ENCODE data around the gene CCNH.

Gene CCNH

GRCh38 chr5:87412630-87413342, at the start of gene CCNH:
Gene CCNH (minus strand): TSS chr5:87412930. CDS start chr5:87412794, 136 bp downstream.
- Histone ChIP-seq H3K4me3 (ENCODE audit: low read length) (peak within 1 kb of the TSS; percentile 98), H3K9ac (ENCODE audit: low read length) (peak within 1 kb of the TSS; percentile 97), H3K4me1 (ENCODE audit: control insufficient read depth, insufficient read depth, low read length) (peaks cover 36% of the 10 kb centered on the region), H3K9me3 (ENCODE audit: control insufficient read depth, low read length) (no peaks in the 10 kb centered on the region), H3K36me3 (ENCODE audit: control insufficient read depth, insufficient read depth, low read length, severe bottlenecking) (peaks cover 25% of the 10 kb centered on the region), H3K27me3 (replicated peaks; ENCODE audit: control insufficient read depth, insufficient read depth, low read length) (no peaks in the 10 kb centered on the region)
- DNase-seq (ENCODE audit: low read depth) = peak; percentile 100

GRCh38 chr5:87457706-87458105, 45.0 kb upstream of the CCNH start:
- no peaks in the 10 kb centered on the region for H3K27me3 ChIP-seq (replicated peaks; ENCODE audit: control insufficient read depth, insufficient read depth, low read length)
- H3K36me3 ChIP-seq (ENCODE audit: control insufficient read depth, insufficient read depth, low read length, severe bottlenecking) = no peaks in the 10 kb centered on the region
- H3K9me3 ChIP-seq (ENCODE audit: control insufficient read depth, low read length) = no peaks in the 10 kb centered on the region
- DNase-seq (ENCODE audit: low read depth) = no peak
- H3K4me1 ChIP-seq (ENCODE audit: control insufficient read depth, insufficient read depth, low read length) = no peaks in the 10 kb centered on the region
- H3K9ac ChIP-seq (ENCODE audit: low read length) = no peak overlapping the region
- no peak overlapping the region for H3K4me3 ChIP-seq (ENCODE audit: low read length)

GRCh38 chr5:87453801-87454200, 41.1 kb upstream of the CCNH start:
- H3K36me3 ChIP-seq (ENCODE audit: control insufficient read depth, insufficient read depth, low read length, severe bottlenecking) = no peaks in the 10 kb centered on the region
- no peaks in the 10 kb centered on the region for H3K27me3 ChIP-seq (replicated peaks; ENCODE audit: control insufficient read depth, insufficient read depth, low read length)
- H3K9me3 ChIP-seq (ENCODE audit: control insufficient read depth, low read length) = no peaks in the 10 kb centered on the region
- no peak overlapping the region for H3K4me3 ChIP-seq (ENCODE audit: low read length)
- no peak for DNase-seq (ENCODE audit: low read depth)
- H3K4me1 ChIP-seq (ENCODE audit: control insufficient read depth, insufficient read depth, low read length) = no peaks in the 10 kb centered on the region
- no peak overlapping the region for H3K9ac ChIP-seq (ENCODE audit: low read length)

GRCh38 chr5:87452837-87453236, 40.1 kb upstream of the CCNH start:
- no peak overlapping the region for H3K4me3 ChIP-seq (ENCODE audit: low read length)
- H3K27me3 ChIP-seq (replicated peaks; ENCODE audit: control insufficient read depth, insufficient read depth, low read length) = no peaks in the 10 kb centered on the region
- no peaks in the 10 kb centered on the region for H3K4me1 ChIP-seq (ENCODE audit: control insufficient read depth, insufficient read depth, low read length)
- H3K9ac ChIP-seq (ENCODE audit: low read length) = no peak overlapping the region
- H3K9me3 ChIP-seq (ENCODE audit: control insufficient read depth, low read length) = no peaks in the 10 kb centered on the region
- H3K36me3 ChIP-seq (ENCODE audit: control insufficient read depth, insufficient read depth, low read length, severe bottlenecking) = no peaks in the 10 kb centered on the region
- DNase-seq (ENCODE audit: low read depth) = no peak

GRCh38 chr5:87442419-87442818, 29.7 kb upstream of the CCNH start:
- Histone ChIP-seq H3K4me3 (ENCODE audit: low read length) (no peak overlapping the region), H3K9me3 (ENCODE audit: control insufficient read depth, low read length) (no peaks in the 10 kb centered on the region), H3K27me3 (replicated peaks; ENCODE audit: control insufficient read depth, insufficient read depth, low read length) (no peaks in the 10 kb centered on the region), H3K4me1 (ENCODE audit: control insufficient read depth, insufficient read depth, low read length) (no peaks in the 10 kb centered on the region), H3K9ac (ENCODE audit: low read length) (no peak overlapping the region), H3K36me3 (ENCODE audit: control insufficient read depth, insufficient read depth, low read length, severe bottlenecking) (no peaks in the 10 kb centered on the region)
- DNase-seq (ENCODE audit: low read depth) = no peak

- H3K4me3 ChIP-seq (ENCODE audit: low read length) = no peak overlapping the region
- H3K9ac ChIP-seq (ENCODE audit: low read length) = no peak overlapping the region
- H3K27me3 ChIP-seq (replicated peaks; ENCODE audit: control insufficient read depth, insufficient read depth, low read length) = no peaks in the 10 kb centered on the region
- DNase-seq (ENCODE audit: low read depth) = no peak
- H3K36me3 ChIP-seq (ENCODE audit: control insufficient read depth, insufficient read depth, low read length, severe bottlenecking) = no peaks in the 10 kb centered on the region
- H3K9me3 ChIP-seq (ENCODE audit: control insufficient read depth, low read length) = no peaks in the 10 kb centered on the region
- H3K4me1 ChIP-seq (ENCODE audit: control insufficient read depth, insufficient read depth, low read length) = no peaks in the 10 kb centered on the region
Measured at GRCh38 chr5:87438231-87438630, 25.5 kb upstream of the CCNH start.

GRCh38 chr5:87437724-87438123, 25.0 kb upstream of the CCNH start:
- H3K9me3 ChIP-seq (ENCODE audit: control insufficient read depth, low read length) = no peaks in the 10 kb centered on the region
- no peak overlapping the region for H3K9ac ChIP-seq (ENCODE audit: low read length)
- no peak for DNase-seq (ENCODE audit: low read depth)
- no peaks in the 10 kb centered on the region for H3K27me3 ChIP-seq (replicated peaks; ENCODE audit: control insufficient read depth, insufficient read depth, low read length)
- no peaks in the 10 kb centered on the region for H3K36me3 ChIP-seq (ENCODE audit: control insufficient read depth, insufficient read depth, low read length, severe bottlenecking)
- H3K4me1 ChIP-seq (ENCODE audit: control insufficient read depth, insufficient read depth, low read length) = no peaks in the 10 kb centered on the region
- no peak overlapping the region for H3K4me3 ChIP-seq (ENCODE audit: low read length)

- H3K9me3 ChIP-seq (ENCODE audit: control insufficient read depth, low read length) = no peaks in the 10 kb centered on the region
- no peaks in the 10 kb centered on the region for H3K36me3 ChIP-seq (ENCODE audit: control insufficient read depth, insufficient read depth, low read length, severe bottlenecking)
- no peaks in the 10 kb centered on the region for H3K27me3 ChIP-seq (replicated peaks; ENCODE audit: control insufficient read depth, insufficient read depth, low read length)
- no peak overlapping the region for H3K9ac ChIP-seq (ENCODE audit: low read length)
- DNase-seq (ENCODE audit: low read depth) = no peak
- H3K4me1 ChIP-seq (ENCODE audit: control insufficient read depth, insufficient read depth, low read length) = no peaks in the 10 kb centered on the region
- no peak overlapping the region for H3K4me3 ChIP-seq (ENCODE audit: low read length)
Measured at GRCh38 chr5:87435144-87435694, 22.5 kb upstream of the CCNH start.

- H3K36me3 ChIP-seq (ENCODE audit: control insufficient read depth, insufficient read depth, low read length, severe bottlenecking) = no peaks in the 10 kb centered on the region
- no peaks in the 10 kb centered on the region for H3K4me1 ChIP-seq (ENCODE audit: control insufficient read depth, insufficient read depth, low read length)
- no peaks in the 10 kb centered on the region for H3K27me3 ChIP-seq (replicated peaks; ENCODE audit: control insufficient read depth, insufficient read depth, low read length)
- H3K9ac ChIP-seq (ENCODE audit: low read length) = no peak overlapping the region
- no peak for DNase-seq (ENCODE audit: low read depth)
- no peaks in the 10 kb centered on the region for H3K9me3 ChIP-seq (ENCODE audit: control insufficient read depth, low read length)
- no peak overlapping the region for H3K4me3 ChIP-seq (ENCODE audit: low read length)
Measured at GRCh38 chr5:87434461-87434860, 21.7 kb upstream of the CCNH start.

- no peaks in the 10 kb centered on the region for H3K9me3 ChIP-seq (ENCODE audit: control insufficient read depth, low read length)
- H3K9ac ChIP-seq (ENCODE audit: low read length) = no peak overlapping the region
- no peaks in the 10 kb centered on the region for H3K36me3 ChIP-seq (ENCODE audit: control insufficient read depth, insufficient read depth, low read length, severe bottlenecking)
- no peak for DNase-seq (ENCODE audit: low read depth)
- no peak overlapping the region for H3K4me3 ChIP-seq (ENCODE audit: low read length)
- H3K27me3 ChIP-seq (replicated peaks; ENCODE audit: control insufficient read depth, insufficient read depth, low read length) = no peaks in the 10 kb centered on the region
- no peaks in the 10 kb centered on the region for H3K4me1 ChIP-seq (ENCODE audit: control insufficient read depth, insufficient read depth, low read length)
Measured at GRCh38 chr5:87433945-87434344, 21.2 kb upstream of the CCNH start.

- Histone ChIP-seq H3K27me3 (replicated peaks; ENCODE audit: control insufficient read depth, insufficient read depth, low read length) (no peaks in the 10 kb centered on the region), H3K4me3 (ENCODE audit: low read length) (no peak overlapping the region), H3K9me3 (ENCODE audit: control insufficient read depth, low read length) (no peaks in the 10 kb centered on the region), H3K36me3 (ENCODE audit: control insufficient read depth, insufficient read depth, low read length, severe bottlenecking) (no peaks in the 10 kb centered on the region), H3K9ac (ENCODE audit: low read length) (no peak overlapping the region), H3K4me1 (ENCODE audit: control insufficient read depth, insufficient read depth, low read length) (no peaks in the 10 kb centered on the region)
- no peak for DNase-seq (ENCODE audit: low read depth)
Measured at GRCh38 chr5:87432460-87432859, 19.7 kb upstream of the CCNH start.

Data from adipocyte (in vitro differentiated cells).